WTC11 (cell line): Measurements from ENCODE around the gene IFRD2. TPM values are rescaled to one million over a fixed set of nuclear protein-coding genes. Genes with fewer than 3 reads are reported as not detected.
A peak's percentile ranks its signal among the peaks of the same experiment; 100 is the strongest.

Source experiments
- ATAC-seq: fragments of 200-7000 bp; cut with Tn5 transposase; 2 replicates; pipeline ENCODE4 v1.10.0; 2021; ENCODE audit warnings: mild to moderate bottlenecking, moderate library complexity
- CTCF ChIA-PET: fragments of 300-600 bp; sonication (Branson Sonifier 250); formaldehyde crosslinking; loops from one replicate; lab custom pipeline; 2021; ENCODE audit warnings: antibody characterized with exemption; lab: Charles Lee
- POLR2A ChIA-PET: fragments of 350-600 bp; sonication (Branson Sonifier 250); formaldehyde crosslinking; loops from one replicate; lab custom pipeline; 2021; ENCODE audit warnings: antibody characterized with exemption; lab: Charles Lee
- DNase-seq: peaks from one replicate; pipeline ENCODE4 v3.0.0; 2021; ENCODE audit warnings: low spot score
- H3K27ac Mint-ChIP-seq: 2 replicates; pipeline ENCODE4 v1.8.0; 2021; ENCODE audit warnings: mixed read lengths
- H3K27me3 Mint-ChIP-seq: 2 replicates; pipeline ENCODE4 v1.8.0; 2021; ENCODE audit warnings: low read depth, mild to moderate bottlenecking, moderate library complexity, mixed read lengths
- H3K36me3 Mint-ChIP-seq: 2 replicates; pipeline ENCODE4 v1.8.0; 2021; ENCODE audit warnings: mixed read lengths
- H3K4me1 Mint-ChIP-seq: 2 replicates; pipeline ENCODE4 v1.8.0; 2022; ENCODE audit warnings: mixed read lengths
- H3K4me3 Mint-ChIP-seq: 2 replicates; pipeline ENCODE4 v1.8.0; 2021; ENCODE audit warnings: mild to moderate bottlenecking, moderate library complexity, mixed read lengths
- H3K9me3 Mint-ChIP-seq: 2 replicates; pipeline ENCODE4 v1.8.0; 2021; ENCODE audit warnings: mixed read lengths
- CDX4 ChIP-seq: fragments of 250-450 bp; sonication (Bioruptor Pico); IDR thresholded peaks from 2 replicates; pipeline ENCODE4 v1.9.0; 2021; ENCODE audit warnings: moderate library complexity, mild to moderate bottlenecking, inconsistent platforms, borderline replicate concordance
- FOXP1 ChIP-seq: sonication (generic); formaldehyde crosslinking; IDR thresholded peaks from 2 replicates; pipeline ENCODE4 v1.8.0; 2022; ENCODE audit warnings: missing genetic modification reagents, mild to moderate bottlenecking, moderate library complexity, borderline replicate concordance
- MXD4 ChIP-seq: fragments of 250-450 bp; sonication (Bioruptor Pico); IDR thresholded peaks from 2 replicates; pipeline ENCODE4 v1.8.0; 2021; ENCODE audit warnings: mild to moderate bottlenecking, moderate library complexity, borderline replicate concordance
- RELA ChIP-seq: sonication (generic); formaldehyde crosslinking; IDR thresholded peaks from 2 replicates; pipeline ENCODE4 v1.8.1; 2022; ENCODE audit warnings: missing genetic modification reagents, mild to moderate bottlenecking, borderline replicate concordance
- SMAD3 ChIP-seq: sonication (generic); formaldehyde crosslinking; IDR thresholded peaks from 2 replicates; pipeline ENCODE4 v1.8.0; 2022; ENCODE audit warnings: missing genetic modification reagents, mild to moderate bottlenecking, borderline replicate concordance
- SOX15 ChIP-seq: fragments of 250-450 bp; sonication (Bioruptor Pico); IDR thresholded peaks from 2 replicates; pipeline ENCODE4 v1.9.0; 2021; ENCODE audit warnings: mild to moderate bottlenecking
- TCF7 ChIP-seq: sonication (generic); formaldehyde crosslinking; IDR thresholded peaks from 2 replicates; pipeline ENCODE4 v1.8.0; 2022; ENCODE audit warnings: mild to moderate bottlenecking, low read depth, missing genetic modification reagents, moderate library complexity
- TEAD1 ChIP-seq: sonication (generic); formaldehyde crosslinking; IDR thresholded peaks from 2 replicates; pipeline ENCODE4 v1.8.0; 2022; ENCODE audit warnings: mild to moderate bottlenecking, missing genetic modification reagents
- ZNF232 ChIP-seq: sonication (generic); formaldehyde crosslinking; IDR thresholded peaks from 2 replicates; pipeline ENCODE4 v1.8.0; 2022; ENCODE audit warnings: mild to moderate bottlenecking, missing genetic modification reagents
- ZNF425 ChIP-seq: fragments of 250-450 bp; sonication (Bioruptor Pico); conservative IDR thresholded peaks from 2 replicates; pipeline ENCODE4 v1.9.0; 2021; ENCODE audit warnings: mild to moderate bottlenecking
- total RNA-seq: library from RNA; stranded (reverse); gene quantifications from 3 replicates; pipeline ENCODE4 v1.2.3, GENCODE V29; 2021
- TF ChIP-seq, protein P1 (sequence below): sonication (generic); formaldehyde crosslinking; IDR thresholded peaks from 2 replicates; pipeline ENCODE4 v1.8.0; 2022; ENCODE audit warnings: mild to moderate bottlenecking, missing genetic modification reagents
- TF ChIP-seq, protein P2 (sequence below): sonication (generic); formaldehyde crosslinking; IDR thresholded peaks from 2 replicates; pipeline ENCODE4 v1.8.1; 2023; ENCODE audit warnings: mild to moderate bottlenecking, missing genetic modification reagents
- TF ChIP-seq, protein P3 (sequence below): sonication (generic); formaldehyde crosslinking; IDR thresholded peaks from 2 replicates; pipeline ENCODE4 v1.8.0; 2022; ENCODE audit warnings: missing genetic modification reagents
- TF ChIP-seq, protein P4 (sequence below): sonication (generic); formaldehyde crosslinking; IDR thresholded peaks from 2 replicates; pipeline ENCODE4 v1.8.0; 2022; ENCODE audit warnings: mild to moderate bottlenecking, missing genetic modification reagents
- TF ChIP-seq, protein P5 (sequence below): sonication (generic); formaldehyde crosslinking; IDR thresholded peaks from 2 replicates; pipeline ENCODE4 v1.8.1; 2023; ENCODE audit warnings: mild to moderate bottlenecking, moderate library complexity, missing genetic modification reagents
- TF ChIP-seq, protein P6 (sequence below): sonication (generic); formaldehyde crosslinking; IDR thresholded peaks from 2 replicates; pipeline ENCODE4 v1.8.1; 2022; ENCODE audit warnings: missing genetic modification reagents, borderline replicate concordance
- TF ChIP-seq, protein P7 (sequence below): sonication (generic); formaldehyde crosslinking; IDR thresholded peaks from 2 replicates; pipeline ENCODE4 v1.8.0; 2023; ENCODE audit warnings: missing genetic modification reagents
- TF ChIP-seq, protein P8 (sequence below): sonication (generic); formaldehyde crosslinking; IDR thresholded peaks from 2 replicates; pipeline ENCODE4 v1.8.1; 2022; ENCODE audit warnings: low read depth, mild to moderate bottlenecking, moderate library complexity, missing genetic modification reagents, borderline replicate concordance

IFRD2 gene
- total RNA-seq, 1 experiment from 2014 or later: 92.0 TPM

DNA sequence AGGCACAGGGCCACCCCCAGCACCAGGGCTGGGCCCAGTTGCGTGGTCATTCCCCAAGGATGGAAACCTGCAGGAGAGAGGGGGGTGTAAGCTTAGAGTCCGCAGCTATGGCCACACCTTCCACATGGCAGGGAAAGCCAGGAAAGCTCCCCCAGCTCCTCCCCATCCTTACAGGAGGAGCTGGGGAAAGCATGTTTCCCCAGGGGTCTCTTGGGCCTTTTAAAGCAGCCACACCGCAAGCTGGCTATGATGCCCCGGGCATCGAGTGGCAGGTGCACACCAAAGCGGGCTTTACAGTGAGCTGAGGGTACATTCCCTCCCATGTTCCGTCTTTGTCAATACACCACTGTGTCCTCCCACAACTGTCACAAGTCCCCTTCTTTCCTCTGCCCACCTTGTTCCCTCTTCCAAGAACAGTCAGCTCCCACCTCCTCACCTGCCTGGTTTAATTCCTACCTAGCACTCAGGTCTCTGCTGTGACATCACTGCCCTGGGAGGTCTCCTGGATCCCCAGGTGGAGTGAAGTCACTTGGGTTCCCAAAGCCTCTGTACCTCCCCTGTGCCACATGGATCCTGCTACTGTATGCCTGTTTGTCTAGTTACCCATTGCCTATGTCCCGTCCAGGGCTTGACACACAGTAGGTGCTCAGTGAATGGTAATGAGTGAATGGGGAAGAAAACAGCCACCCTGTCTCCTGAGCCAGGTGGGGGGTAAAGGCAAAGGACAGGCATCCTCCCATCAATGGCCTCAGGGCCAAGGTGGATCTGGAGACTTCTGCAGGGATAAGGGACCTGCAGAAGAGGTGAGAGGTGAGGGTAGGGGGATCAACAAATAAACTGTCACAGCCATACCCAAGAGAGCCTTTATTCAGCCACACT, 3.6 kb upstream of the IFRD2 start:
- 0 out of 2 replicates have a peak overlapping the region, but pooled peaks have one; percentile 51 for H3K27ac Mint-ChIP-seq
- no peaks in the 10 kb centered on the region for H3K9me3 Mint-ChIP-seq
- ChIA-PET CTCF (interaction anchor here (0.5 to 1.5 kb wide), 3 partner anchors 26 to 101 kb away, joined by 4 to 5 read pairs (median 4); no protein-coding TSS in a partner anchor), POLR2A (no interaction called here)
- ATAC-seq: no peak
- DNase-seq: no peak
- H3K4me1 Mint-ChIP-seq: peaks cover 21% of the 10 kb centered on the region
- no peaks in the 10 kb centered on the region; the same call in 1 of the 2 replicates for H3K27me3 Mint-ChIP-seq
- TF ChIP-seq, protein P1, sequence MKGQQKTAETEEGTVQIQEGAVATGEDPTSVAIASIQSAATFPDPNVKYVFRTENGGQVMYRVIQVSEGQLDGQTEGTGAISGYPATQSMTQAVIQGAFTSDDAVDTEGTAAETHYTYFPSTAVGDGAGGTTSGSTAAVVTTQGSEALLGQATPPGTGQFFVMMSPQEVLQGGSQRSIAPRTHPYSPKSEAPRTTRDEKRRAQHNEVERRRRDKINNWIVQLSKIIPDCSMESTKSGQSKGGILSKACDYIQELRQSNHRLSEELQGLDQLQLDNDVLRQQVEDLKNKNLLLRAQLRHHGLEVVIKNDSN: no peak
- TF ChIP-seq TEAD1 (CRISPR knock-in tag): no peak
- no peak for TF ChIP-seq TCF7 (CRISPR knock-in tag)
- TF ChIP-seq, protein P2, sequence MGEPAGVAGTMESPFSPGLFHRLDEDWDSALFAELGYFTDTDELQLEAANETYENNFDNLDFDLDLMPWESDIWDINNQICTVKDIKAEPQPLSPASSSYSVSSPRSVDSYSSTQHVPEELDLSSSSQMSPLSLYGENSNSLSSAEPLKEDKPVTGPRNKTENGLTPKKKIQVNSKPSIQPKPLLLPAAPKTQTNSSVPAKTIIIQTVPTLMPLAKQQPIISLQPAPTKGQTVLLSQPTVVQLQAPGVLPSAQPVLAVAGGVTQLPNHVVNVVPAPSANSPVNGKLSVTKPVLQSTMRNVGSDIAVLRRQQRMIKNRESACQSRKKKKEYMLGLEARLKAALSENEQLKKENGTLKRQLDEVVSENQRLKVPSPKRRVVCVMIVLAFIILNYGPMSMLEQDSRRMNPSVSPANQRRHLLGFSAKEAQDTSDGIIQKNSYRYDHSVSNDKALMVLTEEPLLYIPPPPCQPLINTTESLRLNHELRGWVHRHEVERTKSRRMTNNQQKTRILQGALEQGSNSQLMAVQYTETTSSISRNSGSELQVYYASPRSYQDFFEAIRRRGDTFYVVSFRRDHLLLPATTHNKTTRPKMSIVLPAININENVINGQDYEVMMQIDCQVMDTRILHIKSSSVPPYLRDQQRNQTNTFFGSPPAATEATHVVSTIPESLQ: no peak
- no peak for TF ChIP-seq SOX15 (CRISPR knock-in tag)
- no peak for TF ChIP-seq MXD4 (CRISPR knock-in tag)
- TF ChIP-seq, protein P3, sequence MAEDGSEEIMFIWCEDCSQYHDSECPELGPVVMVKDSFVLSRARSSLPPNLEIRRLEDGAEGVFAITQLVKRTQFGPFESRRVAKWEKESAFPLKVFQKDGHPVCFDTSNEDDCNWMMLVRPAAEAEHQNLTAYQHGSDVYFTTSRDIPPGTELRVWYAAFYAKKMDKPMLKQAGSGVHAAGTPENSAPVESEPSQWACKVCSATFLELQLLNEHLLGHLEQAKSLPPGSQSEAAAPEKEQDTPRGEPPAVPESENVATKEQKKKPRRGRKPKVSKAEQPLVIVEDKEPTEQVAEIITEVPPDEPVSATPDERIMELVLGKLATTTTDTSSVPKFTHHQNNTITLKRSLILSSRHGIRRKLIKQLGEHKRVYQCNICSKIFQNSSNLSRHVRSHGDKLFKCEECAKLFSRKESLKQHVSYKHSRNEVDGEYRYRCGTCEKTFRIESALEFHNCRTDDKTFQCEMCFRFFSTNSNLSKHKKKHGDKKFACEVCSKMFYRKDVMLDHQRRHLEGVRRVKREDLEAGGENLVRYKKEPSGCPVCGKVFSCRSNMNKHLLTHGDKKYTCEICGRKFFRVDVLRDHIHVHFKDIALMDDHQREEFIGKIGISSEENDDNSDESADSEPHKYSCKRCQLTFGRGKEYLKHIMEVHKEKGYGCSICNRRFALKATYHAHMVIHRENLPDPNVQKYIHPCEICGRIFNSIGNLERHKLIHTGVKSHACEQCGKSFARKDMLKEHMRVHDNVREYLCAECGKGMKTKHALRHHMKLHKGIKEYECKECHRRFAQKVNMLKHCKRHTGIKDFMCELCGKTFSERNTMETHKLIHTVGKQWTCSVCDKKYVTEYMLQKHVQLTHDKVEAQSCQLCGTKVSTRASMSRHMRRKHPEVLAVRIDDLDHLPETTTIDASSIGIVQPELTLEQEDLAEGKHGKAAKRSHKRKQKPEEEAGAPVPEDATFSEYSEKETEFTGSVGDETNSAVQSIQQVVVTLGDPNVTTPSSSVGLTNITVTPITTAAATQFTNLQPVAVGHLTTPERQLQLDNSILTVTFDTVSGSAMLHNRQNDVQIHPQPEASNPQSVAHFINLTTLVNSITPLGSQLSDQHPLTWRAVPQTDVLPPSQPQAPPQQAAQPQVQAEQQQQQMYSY (CRISPR knock-in tag): no peak
- TF ChIP-seq, protein P4, sequence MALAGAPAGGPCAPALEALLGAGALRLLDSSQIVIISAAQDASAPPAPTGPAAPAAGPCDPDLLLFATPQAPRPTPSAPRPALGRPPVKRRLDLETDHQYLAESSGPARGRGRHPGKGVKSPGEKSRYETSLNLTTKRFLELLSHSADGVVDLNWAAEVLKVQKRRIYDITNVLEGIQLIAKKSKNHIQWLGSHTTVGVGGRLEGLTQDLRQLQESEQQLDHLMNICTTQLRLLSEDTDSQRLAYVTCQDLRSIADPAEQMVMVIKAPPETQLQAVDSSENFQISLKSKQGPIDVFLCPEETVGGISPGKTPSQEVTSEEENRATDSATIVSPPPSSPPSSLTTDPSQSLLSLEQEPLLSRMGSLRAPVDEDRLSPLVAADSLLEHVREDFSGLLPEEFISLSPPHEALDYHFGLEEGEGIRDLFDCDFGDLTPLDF (CRISPR knock-in tag): no peak
- TF ChIP-seq FOXP1 (CRISPR knock-in tag): no peak
- TF ChIP-seq CDX4: no peak
- TF ChIP-seq, protein P5, sequence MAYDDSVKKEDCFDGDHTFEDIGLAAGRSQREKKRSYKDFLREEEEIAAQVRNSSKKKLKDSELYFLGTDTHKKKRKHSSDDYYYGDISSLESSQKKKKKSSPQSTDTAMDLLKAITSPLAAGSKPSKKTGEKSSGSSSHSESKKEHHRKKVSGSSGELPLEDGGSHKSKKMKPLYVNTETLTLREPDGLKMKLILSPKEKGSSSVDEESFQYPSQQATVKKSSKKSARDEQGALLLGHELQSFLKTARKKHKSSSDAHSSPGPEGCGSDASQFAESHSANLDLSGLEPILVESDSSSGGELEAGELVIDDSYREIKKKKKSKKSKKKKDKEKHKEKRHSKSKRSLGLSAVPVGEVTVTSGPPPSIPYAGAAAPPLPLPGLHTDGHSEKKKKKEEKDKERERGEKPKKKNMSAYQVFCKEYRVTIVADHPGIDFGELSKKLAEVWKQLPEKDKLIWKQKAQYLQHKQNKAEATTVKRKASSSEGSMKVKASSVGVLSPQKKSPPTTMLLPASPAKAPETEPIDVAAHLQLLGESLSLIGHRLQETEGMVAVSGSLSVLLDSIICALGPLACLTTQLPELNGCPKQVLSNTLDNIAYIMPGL (CRISPR knock-in tag): no peak
- no peak for TF ChIP-seq ZNF232
- TF ChIP-seq RELA (CRISPR knock-in tag): no peak
- TF ChIP-seq, protein P6, sequence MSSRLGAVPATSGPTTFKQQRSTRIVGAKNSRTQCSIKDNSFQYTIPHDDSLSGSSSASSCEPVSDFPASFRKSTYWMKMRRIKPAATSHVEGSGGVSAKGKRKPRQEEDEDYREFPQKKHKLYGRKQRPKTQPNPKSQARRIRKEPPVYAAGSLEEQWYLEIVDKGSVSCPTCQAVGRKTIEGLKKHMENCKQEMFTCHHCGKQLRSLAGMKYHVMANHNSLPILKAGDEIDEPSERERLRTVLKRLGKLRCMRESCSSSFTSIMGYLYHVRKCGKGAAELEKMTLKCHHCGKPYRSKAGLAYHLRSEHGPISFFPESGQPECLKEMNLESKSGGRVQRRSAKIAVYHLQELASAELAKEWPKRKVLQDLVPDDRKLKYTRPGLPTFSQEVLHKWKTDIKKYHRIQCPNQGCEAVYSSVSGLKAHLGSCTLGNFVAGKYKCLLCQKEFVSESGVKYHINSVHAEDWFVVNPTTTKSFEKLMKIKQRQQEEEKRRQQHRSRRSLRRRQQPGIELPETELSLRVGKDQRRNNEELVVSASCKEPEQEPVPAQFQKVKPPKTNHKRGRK (CRISPR knock-in tag): no peak
- no peak for TF ChIP-seq ZNF425
- no peak for TF ChIP-seq SMAD3 (CRISPR knock-in tag)
- TF ChIP-seq, protein P7, sequence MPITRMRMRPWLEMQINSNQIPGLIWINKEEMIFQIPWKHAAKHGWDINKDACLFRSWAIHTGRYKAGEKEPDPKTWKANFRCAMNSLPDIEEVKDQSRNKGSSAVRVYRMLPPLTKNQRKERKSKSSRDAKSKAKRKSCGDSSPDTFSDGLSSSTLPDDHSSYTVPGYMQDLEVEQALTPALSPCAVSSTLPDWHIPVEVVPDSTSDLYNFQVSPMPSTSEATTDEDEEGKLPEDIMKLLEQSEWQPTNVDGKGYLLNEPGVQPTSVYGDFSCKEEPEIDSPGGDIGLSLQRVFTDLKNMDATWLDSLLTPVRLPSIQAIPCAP: no peak
- TF ChIP-seq, protein P8, sequence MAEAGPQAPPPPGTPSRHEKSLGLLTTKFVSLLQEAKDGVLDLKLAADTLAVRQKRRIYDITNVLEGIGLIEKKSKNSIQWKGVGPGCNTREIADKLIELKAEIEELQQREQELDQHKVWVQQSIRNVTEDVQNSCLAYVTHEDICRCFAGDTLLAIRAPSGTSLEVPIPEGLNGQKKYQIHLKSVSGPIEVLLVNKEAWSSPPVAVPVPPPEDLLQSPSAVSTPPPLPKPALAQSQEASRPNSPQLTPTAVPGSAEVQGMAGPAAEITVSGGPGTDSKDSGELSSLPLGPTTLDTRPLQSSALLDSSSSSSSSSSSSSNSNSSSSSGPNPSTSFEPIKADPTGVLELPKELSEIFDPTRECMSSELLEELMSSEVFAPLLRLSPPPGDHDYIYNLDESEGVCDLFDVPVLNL (CRISPR knock-in tag): no peak
- H3K36me3 Mint-ChIP-seq: no peaks in the 10 kb centered on the region
- H3K4me3 Mint-ChIP-seq: no peak overlapping the region
